ENCODE results near the gene PCSK4. TPM values are rescaled to one million over a fixed set of nuclear protein-coding genes. Genes with fewer than 3 reads are reported as not detected.

The PCSK4 gene
- total RNA-seq, 6 donors from 2014 or later, result 2.7 to 47.1 (median 6.8) TPM

DNA sequence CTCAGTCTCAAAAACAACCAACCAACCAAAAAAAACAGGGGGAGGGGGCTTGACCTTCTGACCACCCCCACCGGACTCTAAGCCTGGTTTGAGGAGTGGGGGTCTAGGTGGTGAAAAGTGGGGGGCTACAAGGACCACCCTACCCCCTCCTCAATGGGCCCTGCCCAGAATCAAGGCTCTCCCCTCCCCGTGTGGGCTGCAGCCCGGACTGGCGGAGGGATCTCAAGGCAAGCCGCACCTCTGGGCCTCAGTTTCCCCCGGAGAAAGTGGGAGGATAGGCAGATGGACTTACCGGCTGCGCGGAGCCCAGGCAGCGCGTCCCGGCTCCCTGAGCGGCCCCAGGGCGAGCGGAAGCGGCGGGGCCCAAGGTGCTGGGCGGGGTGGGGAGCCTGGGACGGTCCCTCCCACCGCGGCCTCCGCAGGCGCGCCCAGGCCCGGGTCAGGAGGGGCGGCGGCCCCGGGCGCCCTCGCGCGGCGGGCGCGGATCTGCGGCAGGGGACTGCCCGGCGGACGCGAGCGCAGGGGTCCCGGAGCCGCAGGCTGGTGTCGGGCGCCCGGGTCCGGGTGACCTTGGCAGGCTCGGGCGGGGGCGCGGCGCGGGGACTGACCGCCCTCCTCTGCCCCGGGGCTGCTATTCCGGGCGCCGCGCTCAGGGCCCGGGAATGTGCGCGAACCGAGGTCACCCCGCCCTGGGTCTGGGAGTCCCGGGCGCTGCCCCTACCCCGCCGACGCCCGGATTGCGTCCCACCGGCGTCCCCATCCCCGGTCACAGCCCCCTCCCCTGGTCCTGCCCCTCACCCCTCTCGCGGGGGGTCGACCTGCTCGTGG lies 22.7 kb upstream of the PCSK4 start, which contains the start of gene ADAMTSL5:
ADAMTSL5 (minus strand) TSS at position 349 of the 828 bp plus-strand sequence. CDS start 2,076 bp downstream, outside the sequence.
- WGBS, 2 donors, result 11 to 22% methylated on average over 4 to 19 of the region's 78 CpGs
- Histone ChIP-seq H3K27me3 (peaks cover 0 to 27% (median 12%) of the 10 kb centered on the region in 4 donors), H3K4me1 (peaks cover 11 to 25% (median 20%) of the 10 kb centered on the region in 4 donors), H3K27ac (peak within 1 kb of the TSS in 1 of 4 donors; percentile 28), H3K4me3 (peak within 1 kb of the TSS; percentile 12 to 51 (median 48)), H3K36me3 (no peaks in the 10 kb centered on the region), H3K9me3 (peaks cover 0 to 4% (median 0%) of the 10 kb centered on the region in 4 donors)
- ATAC-seq (ENCODE audit: low FRiP score in 2 of 2) (peak in 1 of 2 donors; percentile 75), DNase-seq (peak; percentile 44 to 90)
- TF ChIP-seq EP300 (IDR thresholded peaks at IDR 0.05), result no peak
- TF ChIP-seq, protein P1, sequence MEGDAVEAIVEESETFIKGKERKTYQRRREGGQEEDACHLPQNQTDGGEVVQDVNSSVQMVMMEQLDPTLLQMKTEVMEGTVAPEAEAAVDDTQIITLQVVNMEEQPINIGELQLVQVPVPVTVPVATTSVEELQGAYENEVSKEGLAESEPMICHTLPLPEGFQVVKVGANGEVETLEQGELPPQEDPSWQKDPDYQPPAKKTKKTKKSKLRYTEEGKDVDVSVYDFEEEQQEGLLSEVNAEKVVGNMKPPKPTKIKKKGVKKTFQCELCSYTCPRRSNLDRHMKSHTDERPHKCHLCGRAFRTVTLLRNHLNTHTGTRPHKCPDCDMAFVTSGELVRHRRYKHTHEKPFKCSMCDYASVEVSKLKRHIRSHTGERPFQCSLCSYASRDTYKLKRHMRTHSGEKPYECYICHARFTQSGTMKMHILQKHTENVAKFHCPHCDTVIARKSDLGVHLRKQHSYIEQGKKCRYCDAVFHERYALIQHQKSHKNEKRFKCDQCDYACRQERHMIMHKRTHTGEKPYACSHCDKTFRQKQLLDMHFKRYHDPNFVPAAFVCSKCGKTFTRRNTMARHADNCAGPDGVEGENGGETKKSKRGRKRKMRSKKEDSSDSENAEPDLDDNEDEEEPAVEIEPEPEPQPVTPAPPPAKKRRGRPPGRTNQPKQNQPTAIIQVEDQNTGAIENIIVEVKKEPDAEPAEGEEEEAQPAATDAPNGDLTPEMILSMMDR (IDR thresholded peaks at IDR 0.05), result peak in 4 of 6 experiments; percentile 22 to 54 (median 32)

DNA sequence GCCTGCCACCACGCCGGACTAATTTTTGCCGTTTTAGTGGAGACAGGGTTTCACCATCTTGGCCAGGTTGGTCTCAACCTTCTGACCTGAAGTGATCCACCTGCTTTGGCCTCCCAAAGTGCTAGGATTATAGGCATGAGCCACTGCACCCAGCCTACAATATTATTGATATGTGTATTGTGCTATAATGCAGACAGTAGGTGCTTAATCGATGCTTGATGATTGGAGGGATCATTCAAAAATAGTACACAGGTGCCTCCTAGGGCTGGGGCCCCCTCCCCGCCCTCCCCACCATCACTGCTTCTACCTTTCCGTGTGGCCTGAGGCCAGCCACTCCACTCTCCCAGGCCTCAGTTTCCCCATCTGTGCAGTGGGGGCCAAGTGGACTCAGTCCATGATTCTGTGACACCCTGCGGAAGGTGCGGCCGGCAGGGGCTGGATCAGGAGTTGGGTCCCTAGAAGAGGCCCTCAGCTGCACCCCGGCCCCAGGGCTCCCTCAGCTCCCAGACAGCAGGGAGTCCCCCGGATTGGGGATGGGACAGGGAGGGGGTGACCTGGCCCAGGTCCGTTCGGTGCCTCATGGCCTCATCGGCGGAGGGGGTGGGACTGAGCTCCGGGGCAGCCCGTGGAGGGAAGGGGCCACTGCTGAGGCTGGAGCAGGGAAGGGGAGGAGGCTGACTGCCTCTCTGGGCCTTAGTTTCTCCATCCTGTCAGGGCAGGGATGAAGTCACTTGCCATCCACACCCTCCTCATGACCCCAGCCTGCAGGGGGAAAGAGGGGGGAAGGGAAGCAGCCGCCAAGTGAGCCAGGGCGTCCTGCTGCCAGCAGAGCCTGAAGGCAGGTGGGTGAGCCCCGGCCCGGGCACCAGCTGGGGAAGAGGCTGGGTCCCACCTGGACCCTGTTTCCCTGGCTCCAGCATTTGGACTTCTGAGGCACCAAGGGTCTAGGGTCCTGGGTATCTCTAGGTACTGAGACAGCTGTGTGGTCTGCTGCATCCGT lies 21.5 kb upstream of the PCSK4 start:
- WGBS, 2 donors, result 57 to 93% methylated on average over 5 to 16 of the region's 22 CpGs
- no peak for ATAC-seq (ENCODE audit: low FRiP score in 2 of 2)
- no peaks in the 10 kb centered on the region for H3K36me3 ChIP-seq
- H3K4me1 ChIP-seq, result peaks cover 16 to 32% (median 24%) of the 10 kb centered on the region in 4 donors
- H3K27me3 ChIP-seq, result peaks cover 0 to 27% (median 12%) of the 10 kb centered on the region in 4 donors
- H3K4me3 ChIP-seq, result no peak overlapping the region
- DNase-seq, result no peak
- no peak overlapping the region for H3K27ac ChIP-seq
- TF ChIP-seq POLR2AphosphoS5 (IDR thresholded peaks at IDR 0.05), result no peak
- TF ChIP-seq EP300 (IDR thresholded peaks at IDR 0.05), result no peak
- TF ChIP-seq, protein P1 (IDR thresholded peaks at IDR 0.05), result no peak
- no peak for TF ChIP-seq POLR2A (IDR thresholded peaks at IDR 0.05)
- H3K9me3 ChIP-seq, result peaks cover 0 to 4% (median 0%) of the 10 kb centered on the region in 4 donors

DNA sequence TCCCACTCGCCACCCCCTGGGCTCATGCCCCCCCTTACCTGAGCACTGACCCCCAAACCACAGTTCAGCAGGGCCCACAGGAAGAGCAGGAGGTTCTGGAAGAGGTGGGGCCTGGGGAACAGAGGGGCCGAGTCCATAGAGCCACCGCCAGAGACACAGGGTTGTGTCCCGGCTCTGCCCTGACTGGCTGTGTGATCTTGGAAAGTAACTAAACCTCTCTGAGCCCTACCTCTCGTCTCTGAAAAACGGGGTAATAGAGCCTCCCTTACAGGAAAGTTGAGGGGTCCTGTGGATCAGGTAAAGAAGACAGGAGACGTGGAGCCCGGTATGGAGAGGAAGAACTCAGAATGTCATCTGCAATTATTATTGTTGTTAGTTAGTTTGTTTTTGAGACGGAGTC lies 20.7 kb upstream of the PCSK4 start:
- DNase-seq, result no peak
- no peak for ATAC-seq (ENCODE audit: low FRiP score in 2 of 2)
- no peaks in the 10 kb centered on the region for H3K36me3 ChIP-seq
- peaks cover 0 to 27% (median 12%) of the 10 kb centered on the region in 4 donors for H3K27me3 ChIP-seq
- WGBS, 2 donors, result 32 to 36% methylated on average over 8 to 9 of the region's 9 CpGs
- TF ChIP-seq POLR2A (IDR thresholded peaks at IDR 0.05), result no peak
- no peak overlapping the region for H3K27ac ChIP-seq
- peaks cover 16 to 32% (median 24%) of the 10 kb centered on the region in 4 donors for H3K4me1 ChIP-seq
- no peak overlapping the region for H3K4me3 ChIP-seq
- peaks cover 0 to 4% (median 0%) of the 10 kb centered on the region in 4 donors for H3K9me3 ChIP-seq

DNA sequence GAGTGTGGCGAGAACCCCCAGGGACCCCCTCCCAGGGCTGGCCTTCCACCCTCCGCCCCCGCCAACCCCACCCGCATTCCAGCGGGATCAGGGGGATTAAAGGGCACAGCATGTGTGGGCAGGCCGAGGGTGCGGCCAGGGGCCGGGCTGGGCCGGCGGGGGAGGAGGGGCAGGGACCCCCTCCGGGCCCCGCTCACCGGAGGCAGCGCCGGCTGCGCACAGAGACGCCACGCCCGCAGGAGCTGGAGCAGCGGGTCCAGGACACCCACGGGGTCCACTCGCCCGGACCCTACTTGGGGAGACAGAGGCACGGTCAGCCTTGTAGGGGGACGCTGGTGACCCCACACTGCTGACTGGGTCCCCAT lies 20.3 kb upstream of the PCSK4 start:
- Histone ChIP-seq H3K4me3 (no peak overlapping the region), H3K36me3 (no peaks in the 10 kb centered on the region), H3K27ac (no peak overlapping the region), H3K27me3 (peaks cover 0 to 27% (median 12%) of the 10 kb centered on the region in 4 donors), H3K9me3 (peaks cover 0 to 4% (median 0%) of the 10 kb centered on the region in 4 donors), H3K4me1 (peaks cover 16 to 32% (median 24%) of the 10 kb centered on the region in 4 donors)
- WGBS, 2 donors, result 33% methylated on average over 18 of the region's 25 CpGs; no CpG with 5 or more reads in 1 of the 2 donors
- no peak for ATAC-seq (ENCODE audit: low FRiP score in 2 of 2)
- TF ChIP-seq EP300 (IDR thresholded peaks at IDR 0.05) (no peak), POLR2A (IDR thresholded peaks at IDR 0.05) (no peak), POLR2AphosphoS5 (IDR thresholded peaks at IDR 0.05) (no peak)
- TF ChIP-seq, protein P1 (IDR thresholded peaks at IDR 0.05), result no peak
- DNase-seq, result no peak

All from upper lobe of left lung (tissue), 6 donors.